Measurements from ENCODE around the gene BLTP3B.

DNA sequence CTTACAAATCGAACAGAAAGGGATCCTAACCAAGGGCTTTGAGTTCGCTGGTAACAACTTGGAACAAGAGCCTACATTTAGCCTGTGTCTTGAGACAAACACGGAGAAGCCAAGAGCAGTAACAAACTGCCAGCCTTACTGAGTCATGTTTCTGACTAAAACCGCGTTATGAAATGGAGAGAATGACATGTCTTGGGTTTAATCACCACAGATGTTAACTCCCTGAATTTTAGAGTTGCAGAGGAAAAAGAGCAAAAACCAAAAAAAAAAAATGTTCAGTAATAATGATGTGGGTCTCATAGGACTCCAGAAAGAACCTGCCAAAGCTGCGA is 1.0 kb downstream of the BLTP3B start:
- TF ChIP-seq, protein P1, sequence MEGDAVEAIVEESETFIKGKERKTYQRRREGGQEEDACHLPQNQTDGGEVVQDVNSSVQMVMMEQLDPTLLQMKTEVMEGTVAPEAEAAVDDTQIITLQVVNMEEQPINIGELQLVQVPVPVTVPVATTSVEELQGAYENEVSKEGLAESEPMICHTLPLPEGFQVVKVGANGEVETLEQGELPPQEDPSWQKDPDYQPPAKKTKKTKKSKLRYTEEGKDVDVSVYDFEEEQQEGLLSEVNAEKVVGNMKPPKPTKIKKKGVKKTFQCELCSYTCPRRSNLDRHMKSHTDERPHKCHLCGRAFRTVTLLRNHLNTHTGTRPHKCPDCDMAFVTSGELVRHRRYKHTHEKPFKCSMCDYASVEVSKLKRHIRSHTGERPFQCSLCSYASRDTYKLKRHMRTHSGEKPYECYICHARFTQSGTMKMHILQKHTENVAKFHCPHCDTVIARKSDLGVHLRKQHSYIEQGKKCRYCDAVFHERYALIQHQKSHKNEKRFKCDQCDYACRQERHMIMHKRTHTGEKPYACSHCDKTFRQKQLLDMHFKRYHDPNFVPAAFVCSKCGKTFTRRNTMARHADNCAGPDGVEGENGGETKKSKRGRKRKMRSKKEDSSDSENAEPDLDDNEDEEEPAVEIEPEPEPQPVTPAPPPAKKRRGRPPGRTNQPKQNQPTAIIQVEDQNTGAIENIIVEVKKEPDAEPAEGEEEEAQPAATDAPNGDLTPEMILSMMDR (conservative IDR thresholded peaks at IDR 0.05), result no peak
- TF ChIP-seq EZH2 (IDR thresholded peaks at IDR 0.05; ENCODE audit: low read depth), result no peak
